ENCODE data around the gene PRDM5. TPM values are rescaled to one million over a fixed set of nuclear protein-coding genes. Genes with fewer than 3 reads are reported as not detected.

The PRDM5 gene
- total and polyA plus RNA-seq, 10 of the 15 experiments (the other 5 are each of a cell fraction or from before 2014, with no cell fraction given) = 0.07 TPM; not detected in 9

GRCh38 chr4:120964596-120964995 is 42.1 kb upstream of the PRDM5 start:
- no peaks in the 10 kb centered on the region for H3K4me1 ChIP-seq (ENCODE audit: control insufficient read depth, insufficient read depth, low read length)
- no peaks in the 10 kb centered on the region for H3K27me3 ChIP-seq (replicated peaks in 1 of 2; ENCODE audit: control insufficient read depth in 2 of 2, insufficient read depth in 2 of 2, low read length in 1 of 2)
- ChIA-PET POLR2A (no interaction called here), RAD21 (ENCODE audit: unreplicated experiment) (no interaction called here), SMC1A (ENCODE audit: uncharacterized antibody, unreplicated experiment) (no interaction called here), CTCF (no interaction called here)
- no peak for TF ChIP-seq MTA3 (IDR thresholded peaks at IDR 0.05; ENCODE audit: borderline replicate concordance, low read length)
- no peak for TF ChIP-seq BACH1 (IDR thresholded peaks at IDR 0.05; ENCODE audit: borderline replicate concordance)
- TF ChIP-seq NFXL1 (IDR thresholded peaks at IDR 0.05; ENCODE audit: borderline replicate concordance) = no peak
- TF ChIP-seq RAD51 (IDR thresholded peaks at IDR 0.05) = no peak
- no peak for TF ChIP-seq BMI1 (IDR thresholded peaks at IDR 0.05; ENCODE audit: borderline replicate concordance)
- TF ChIP-seq ASH2L (IDR thresholded peaks at IDR 0.05; ENCODE audit: borderline replicate concordance, low read depth) = no peak
- no peak for TF ChIP-seq CTCF (IDR thresholded peaks at IDR 0.05 in 2 of 3, conservative IDR thresholded peaks at IDR 0.05 in 1 of 3; ENCODE audit: control insufficient read depth in 2 of 3, extremely low read depth in 1 of 3, insufficient read depth in 1 of 3, low read depth in 3 of 3, low read length in 3 of 3)
- TF ChIP-seq SMC3 (IDR thresholded peaks at IDR 0.05; ENCODE audit: borderline replicate concordance, low read length) = no peak
- no peak for TF ChIP-seq JUND (IDR thresholded peaks at IDR 0.05; ENCODE audit: low read depth, low read length)
- TF ChIP-seq FOXK2 (IDR thresholded peaks at IDR 0.05) = no peak
- TF ChIP-seq E2F4 (IDR thresholded peaks at IDR 0.05; ENCODE audit: low read depth, low read length) = no peak
- TF ChIP-seq SMAD1 (IDR thresholded peaks at IDR 0.05; ENCODE audit: low read depth, partially characterized antibody) = no peak
- TF ChIP-seq RELA (IDR thresholded peaks at IDR 0.05; ENCODE audit: borderline replicate concordance, partially characterized antibody) = no peak
- 0% methylated on average over 1 of the region's 1 CpG for WGBS (ENCODE audit: insufficient coverage, insufficient replicate concordance, low lambda C conversion rate, missing lambda C conversion rate)
- BruUV-seq (replicated peaks) = no TSS peak
- DNase-seq (ENCODE audit: low read depth, low spot score) (no peak), ATAC-seq (no peak), FAIRE-seq (no peak)
- H3K9me3 ChIP-seq (replicated peaks; ENCODE audit: control insufficient read depth, insufficient read depth, low read length) = no peaks in the 10 kb centered on the region
- no peak overlapping the region for H3K4me2 ChIP-seq (ENCODE audit: control insufficient read depth, insufficient read depth)
- H2AFZ ChIP-seq (ENCODE audit: control insufficient read depth, low read depth, low read length) = no peak overlapping the region
- intact Hi-C loops (cut with micrococcal nuclease; ENCODE audit: unreplicated experiment) = no loop called here
- H3K4me3 ChIP-seq = no peak overlapping the region
- H3K79me2 ChIP-seq (ENCODE audit: control insufficient read depth, insufficient read depth, low read length) = no peaks in the 10 kb centered on the region
- no peaks in the 10 kb centered on the region for H4K20me1 ChIP-seq (ENCODE audit: control insufficient read depth, insufficient read depth)
- no peak overlapping the region for H3K9ac ChIP-seq (ENCODE audit: control insufficient read depth, insufficient read depth, low read length)
- H3K27ac ChIP-seq (ENCODE audit: control insufficient read depth, insufficient read depth) = no peak overlapping the region
- H3K36me3 ChIP-seq (ENCODE audit: control insufficient read depth in 2 of 2, insufficient read depth in 2 of 2, low read length in 1 of 2) = no peaks in the 10 kb centered on the region
- in situ Hi-C loops (cut with MboI) = no loop called here
